EH (cell line): ENCODE data around the gene SPANXN5.
"Not testable (repeated sequence)": the region's sequence is repeated elsewhere in the genome, so short reads cannot be mapped to it uniquely, and the experiment has no call there.

ENCODE experiments used
- DNase-seq: peaks from one replicate; pipeline ENCODE4 v3.0.0-alpha.2; 2015; ENCODE audit warnings: low read depth

SPANXN5 gene

GRCh38 chrX:52797327-52797726, at the start of gene SPANXN5:
SPANXN5 (minus strand) TSS chrX:52797427; CDS start chrX:52797348, 79 bp downstream.
- not testable (repeated sequence) for DNase-seq

DNA sequence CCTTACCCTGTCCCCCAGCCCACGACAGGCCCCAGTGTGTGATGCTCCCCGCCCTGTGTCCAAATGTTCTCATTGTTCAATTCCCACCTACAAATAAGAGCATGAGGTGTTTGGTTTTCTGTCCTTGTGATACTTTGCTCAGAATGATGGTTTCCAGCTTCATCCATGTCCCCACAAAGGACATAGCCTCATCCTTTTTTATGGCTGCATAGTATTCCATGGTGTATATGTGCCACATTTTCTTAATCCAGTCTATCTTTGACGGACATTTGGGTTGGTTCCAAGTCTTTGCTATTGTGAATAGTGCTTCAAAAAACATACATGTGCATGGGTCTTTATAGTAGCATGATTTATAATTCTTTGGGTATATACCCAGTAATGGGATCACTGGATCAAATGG, 46.4 kb upstream of the SPANXN5 start:
- DNase-seq = not testable (repeated sequence)

- no peak for DNase-seq
These were observed 41.9 kb upstream of the SPANXN5 start for GRCh38 chrX:52839137-52839536.

DNA sequence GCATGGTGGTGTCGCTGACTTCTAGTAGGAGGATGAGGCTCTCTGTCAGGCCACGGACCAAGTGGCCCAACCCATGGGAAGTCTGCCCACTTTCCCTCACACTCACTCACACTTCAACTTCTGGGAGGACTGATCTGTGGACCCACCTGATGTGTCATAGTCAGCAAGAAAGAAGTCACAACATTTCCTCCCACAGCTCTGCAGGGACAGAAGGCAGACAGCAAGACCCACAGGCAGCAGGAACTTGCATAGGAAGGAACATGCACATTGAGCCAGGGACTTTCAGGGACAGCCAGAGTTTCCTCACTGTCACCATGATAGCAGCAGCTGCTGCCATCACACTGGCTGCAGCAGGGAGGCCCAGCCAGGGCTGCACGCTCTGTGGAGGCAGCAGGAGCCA, 33.3 kb upstream of the SPANXN5 start:
- no peak for DNase-seq

- no peak for DNase-seq
These were observed 27.4 kb upstream of the SPANXN5 start for GRCh38 chrX:52824608-52825007.

- no peak for DNase-seq
These were observed 24.0 kb upstream of the SPANXN5 start for GRCh38 chrX:52821079-52821760.

GRCh38 chrX:52819788-52820187, 22.6 kb upstream of the SPANXN5 start:
- DNase-seq = no peak

DNA sequence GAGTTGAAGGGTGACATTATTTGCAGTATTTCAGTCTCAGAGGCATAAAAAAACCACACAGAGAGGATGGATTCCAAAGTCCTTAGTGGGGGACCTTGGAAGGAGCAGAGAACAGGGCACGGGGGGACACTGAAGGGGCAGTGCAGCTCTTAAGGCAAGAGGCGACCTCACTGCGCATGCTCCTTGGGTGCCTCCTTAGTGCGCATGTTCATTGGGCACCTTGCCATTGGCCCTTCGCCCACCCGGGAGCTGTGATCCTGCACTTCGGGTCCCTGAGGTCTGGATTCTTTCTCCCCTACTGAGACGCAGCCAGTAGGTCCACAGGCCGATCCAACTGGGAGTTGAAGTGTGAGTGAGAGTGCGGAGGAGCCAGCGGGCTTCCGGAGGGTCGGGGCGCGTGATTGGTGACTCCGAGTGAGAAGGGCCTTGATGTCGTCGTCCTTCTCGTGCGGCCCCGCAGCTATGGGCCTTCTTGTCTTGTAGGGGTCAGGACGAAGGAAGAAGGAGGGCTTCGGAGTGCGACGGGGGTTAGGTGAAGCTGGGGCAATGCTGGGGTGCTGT, 13.9 kb upstream of the SPANXN5 start, which contains the start of gene XAGE5:
Gene XAGE5 (plus strand): TSS at position 223 of the 561 bp plus-strand sequence. CDS start 1,280 bp downstream, outside the sequence.
- no peak for DNase-seq

DNA sequence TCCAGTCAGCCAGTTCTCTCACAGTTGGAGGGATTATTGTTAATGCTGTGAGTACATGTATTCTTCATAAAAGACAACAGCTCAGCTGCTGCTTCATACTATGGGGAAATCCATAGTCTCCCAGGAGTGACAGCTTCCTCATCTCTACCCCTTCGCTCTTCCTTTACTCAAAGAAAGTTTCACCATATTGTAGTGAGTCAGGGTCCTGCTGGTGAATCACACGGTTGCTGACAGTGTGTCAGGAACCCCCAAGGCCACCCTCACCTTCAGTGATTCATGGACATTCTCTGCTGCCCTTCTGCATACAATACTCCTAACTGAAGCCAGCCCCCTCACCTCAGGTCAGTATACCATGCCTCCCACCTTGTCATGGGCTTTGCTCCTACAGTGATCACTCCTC, 7.6 kb upstream of the SPANXN5 start:
- DNase-seq = not testable (repeated sequence)

DNA sequence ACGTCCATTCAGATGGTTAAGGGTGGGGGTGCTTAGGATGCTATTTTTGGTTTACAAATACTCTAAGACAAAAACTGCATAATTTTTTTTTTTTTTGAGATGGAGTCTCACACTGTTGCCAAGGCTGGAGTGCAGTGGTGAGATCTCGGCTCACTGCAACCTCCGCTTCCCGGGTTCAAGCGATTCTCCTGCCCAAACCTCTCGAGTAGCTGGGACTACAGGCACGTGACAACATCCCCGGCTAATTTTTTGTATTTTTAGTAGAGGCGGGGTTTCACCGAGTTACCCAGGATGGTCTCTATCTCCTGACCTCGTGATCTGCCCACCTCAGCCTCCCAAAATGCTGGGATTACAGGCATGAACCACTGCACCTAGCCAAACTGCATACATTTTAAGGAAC, 23.7 kb downstream of the SPANXN5 start:
- not testable (repeated sequence) for DNase-seq

DNA sequence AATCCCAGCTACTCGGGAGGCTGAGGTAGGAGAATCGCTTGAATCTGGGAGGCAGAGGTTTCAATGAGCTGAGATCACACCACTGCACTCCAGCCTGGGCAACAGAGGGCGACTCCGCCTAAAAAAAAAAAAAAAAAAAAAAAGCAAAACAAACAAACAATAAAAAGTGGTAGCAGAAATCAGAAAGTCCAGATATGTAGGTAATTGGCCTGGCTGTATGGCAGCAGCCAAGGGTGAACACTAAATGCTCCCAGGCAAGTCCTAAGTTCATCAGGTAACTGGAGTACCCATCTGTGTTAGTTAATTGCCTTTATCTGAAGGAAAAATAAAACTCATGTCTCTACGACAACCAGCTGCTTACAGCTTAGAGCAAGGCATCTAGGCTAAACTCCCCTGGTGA, 31.2 kb downstream of the SPANXN5 start:
- not testable (repeated sequence) for DNase-seq

DNA sequence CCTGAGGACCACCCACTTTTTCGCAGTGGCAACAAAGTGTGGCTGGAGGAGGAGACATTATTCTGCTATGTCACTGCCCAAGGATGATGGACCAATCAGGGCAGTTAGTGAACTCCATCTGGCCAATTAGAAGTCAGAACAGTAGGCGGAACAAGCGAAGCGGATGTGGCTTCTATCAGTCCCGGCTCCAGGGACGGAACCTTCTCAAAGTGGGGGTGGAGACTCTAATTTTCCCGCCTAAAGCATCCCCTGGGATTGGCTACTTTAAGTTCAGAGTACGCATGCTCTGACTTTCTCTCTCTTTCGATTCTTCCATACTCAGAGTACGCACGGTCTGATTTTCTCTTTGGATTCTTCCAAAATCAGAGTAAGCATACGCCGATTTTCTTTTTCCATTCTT, 46.3 kb downstream of the SPANXN5 start, which contains the start of gene SSX2B:
Gene SSX2B (plus strand): TSS at position 301 of the 400 bp plus-strand sequence. CDS start 1,429 bp downstream, outside the sequence.
- not testable (repeated sequence) for DNase-seq
